Subcutaneous adipose tissue (tissue), 4 donors: ENCODE data around the gene ZBTB44. TPM values are rescaled to one million over a fixed set of nuclear protein-coding genes. Genes with fewer than 3 reads are reported as not detected.

Experiments used
- total RNA-seq, 4 donors: library from RNA; depleted of rRNA; stranded (reverse); fragments of >200 nt; gene quantifications; one replicate each; pipeline ENCODE4 v1.1.0, GENCODE V29; 2016
- TF ChIP-seq, protein P1 (sequence below): fragments of 450-650 bp; IDR thresholded peaks from one replicate; pipeline ENCODE4 v1.5.1; 2016; ENCODE audit warnings: low read depth, mild to moderate bottlenecking, control low read depth, antibody characterized with exemption, moderate library complexity

Gene ZBTB44
- total RNA-seq, 4 donors from 2014 or later: 64.3 to 87.6 (median 71.6) TPM

- TF ChIP-seq, protein P1, sequence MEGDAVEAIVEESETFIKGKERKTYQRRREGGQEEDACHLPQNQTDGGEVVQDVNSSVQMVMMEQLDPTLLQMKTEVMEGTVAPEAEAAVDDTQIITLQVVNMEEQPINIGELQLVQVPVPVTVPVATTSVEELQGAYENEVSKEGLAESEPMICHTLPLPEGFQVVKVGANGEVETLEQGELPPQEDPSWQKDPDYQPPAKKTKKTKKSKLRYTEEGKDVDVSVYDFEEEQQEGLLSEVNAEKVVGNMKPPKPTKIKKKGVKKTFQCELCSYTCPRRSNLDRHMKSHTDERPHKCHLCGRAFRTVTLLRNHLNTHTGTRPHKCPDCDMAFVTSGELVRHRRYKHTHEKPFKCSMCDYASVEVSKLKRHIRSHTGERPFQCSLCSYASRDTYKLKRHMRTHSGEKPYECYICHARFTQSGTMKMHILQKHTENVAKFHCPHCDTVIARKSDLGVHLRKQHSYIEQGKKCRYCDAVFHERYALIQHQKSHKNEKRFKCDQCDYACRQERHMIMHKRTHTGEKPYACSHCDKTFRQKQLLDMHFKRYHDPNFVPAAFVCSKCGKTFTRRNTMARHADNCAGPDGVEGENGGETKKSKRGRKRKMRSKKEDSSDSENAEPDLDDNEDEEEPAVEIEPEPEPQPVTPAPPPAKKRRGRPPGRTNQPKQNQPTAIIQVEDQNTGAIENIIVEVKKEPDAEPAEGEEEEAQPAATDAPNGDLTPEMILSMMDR: no peak
These were observed 116.4 kb downstream of the ZBTB44 start for GRCh38 chr11:130198292-130198691.

DNA sequence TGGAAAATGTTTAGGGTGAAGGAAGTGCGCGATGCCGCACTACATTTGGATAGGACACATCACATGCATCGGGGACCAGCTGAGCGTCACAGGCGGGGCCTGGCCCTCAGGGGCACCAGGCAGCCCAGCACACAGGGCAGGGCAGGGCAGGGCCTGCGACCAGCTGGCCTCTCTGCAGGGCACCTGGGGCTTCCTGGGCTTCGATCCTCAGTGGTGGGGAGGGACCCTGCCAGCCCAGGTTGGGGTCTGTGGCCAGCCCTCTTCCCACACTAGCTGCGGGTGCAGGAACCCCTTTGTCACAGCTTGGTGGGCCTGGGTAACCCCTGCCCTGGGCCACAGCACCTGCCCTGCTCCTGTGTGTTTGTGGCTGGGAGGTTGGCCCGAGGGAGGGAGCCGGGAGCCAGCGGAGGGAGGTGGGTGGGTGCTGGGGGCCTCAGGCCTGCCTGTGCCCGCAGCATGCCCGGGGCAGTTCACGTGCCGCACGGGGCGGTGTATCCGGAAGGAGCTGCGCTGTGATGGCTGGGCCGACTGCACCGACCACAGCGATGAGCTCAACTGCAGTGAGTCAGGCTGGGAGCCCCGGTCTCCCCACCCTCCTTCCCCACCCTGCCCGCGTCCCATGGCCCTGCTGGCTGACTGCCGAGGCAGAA, 117.2 kb downstream of the ZBTB44 start:
- TF ChIP-seq, protein P1: no peak

GRCh38 chr11:130194241-130195023, 120.3 kb downstream of the ZBTB44 start:
- TF ChIP-seq, protein P1: no peak

DNA sequence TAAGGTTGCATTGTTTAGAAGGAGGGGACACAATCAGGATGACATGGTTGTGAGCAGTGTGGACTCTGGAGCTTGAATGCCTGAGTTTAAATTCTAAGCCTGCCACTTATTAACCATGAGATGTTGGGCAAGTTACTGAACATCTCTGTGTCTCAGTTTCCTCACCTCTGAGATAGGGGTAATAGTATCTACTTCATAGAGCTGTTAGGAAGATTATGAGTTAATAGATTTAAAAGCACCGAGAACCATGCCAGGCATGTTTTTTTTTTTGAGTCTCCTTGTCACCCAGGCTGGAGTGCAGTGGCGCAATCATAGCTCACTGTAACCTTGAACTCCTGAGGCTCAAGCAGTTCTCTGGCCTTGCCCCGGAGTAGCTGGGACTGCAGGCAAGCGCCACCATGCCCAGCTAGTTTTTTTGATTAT, 121.9 kb downstream of the ZBTB44 start:
- TF ChIP-seq, protein P1: no peak

DNA sequence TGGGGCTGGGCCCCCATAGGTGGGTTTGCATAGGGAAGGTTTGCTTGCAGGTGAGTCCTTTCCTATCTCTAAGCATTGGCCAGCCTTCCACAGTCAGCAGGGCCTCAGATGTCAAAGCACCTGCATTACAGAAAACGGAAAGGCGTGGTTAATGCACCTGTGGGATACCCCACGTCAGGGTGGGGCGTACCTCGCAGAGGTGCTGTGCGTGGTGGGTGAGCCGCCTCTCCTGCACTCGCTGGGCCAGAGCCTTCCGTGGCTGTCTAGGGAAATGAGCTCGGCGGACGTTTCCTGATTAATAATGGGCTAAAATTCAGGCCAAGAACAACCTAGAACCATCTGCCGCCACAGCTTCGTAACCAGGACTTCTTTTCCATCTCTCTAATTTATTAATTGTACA, 122.8 kb downstream of the ZBTB44 start:
- TF ChIP-seq, protein P1: no peak

DNA sequence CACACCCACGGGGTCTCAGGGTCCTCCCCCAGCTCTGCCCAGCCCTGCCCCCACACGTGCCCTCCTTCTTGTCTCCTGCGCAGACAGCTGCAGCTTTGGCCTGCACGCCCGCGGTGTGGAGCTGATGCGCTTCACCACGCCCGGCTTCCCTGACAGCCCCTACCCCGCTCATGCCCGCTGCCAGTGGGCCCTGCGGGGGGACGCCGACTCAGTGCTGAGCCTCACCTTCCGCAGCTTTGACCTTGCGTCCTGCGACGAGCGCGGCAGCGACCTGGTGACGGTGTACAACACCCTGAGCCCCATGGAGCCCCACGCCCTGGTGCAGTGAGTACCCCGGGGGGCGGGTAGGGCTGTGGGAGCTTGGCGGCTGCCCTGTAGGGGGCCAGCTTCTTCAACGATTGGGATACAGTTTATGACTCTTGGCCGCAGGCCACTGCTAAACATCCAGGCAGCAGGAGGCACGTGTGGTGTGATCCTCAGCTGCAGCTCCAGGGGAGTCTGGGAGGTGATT, 124.3 kb downstream of the ZBTB44 start:
- TF ChIP-seq, protein P1: no peak

DNA sequence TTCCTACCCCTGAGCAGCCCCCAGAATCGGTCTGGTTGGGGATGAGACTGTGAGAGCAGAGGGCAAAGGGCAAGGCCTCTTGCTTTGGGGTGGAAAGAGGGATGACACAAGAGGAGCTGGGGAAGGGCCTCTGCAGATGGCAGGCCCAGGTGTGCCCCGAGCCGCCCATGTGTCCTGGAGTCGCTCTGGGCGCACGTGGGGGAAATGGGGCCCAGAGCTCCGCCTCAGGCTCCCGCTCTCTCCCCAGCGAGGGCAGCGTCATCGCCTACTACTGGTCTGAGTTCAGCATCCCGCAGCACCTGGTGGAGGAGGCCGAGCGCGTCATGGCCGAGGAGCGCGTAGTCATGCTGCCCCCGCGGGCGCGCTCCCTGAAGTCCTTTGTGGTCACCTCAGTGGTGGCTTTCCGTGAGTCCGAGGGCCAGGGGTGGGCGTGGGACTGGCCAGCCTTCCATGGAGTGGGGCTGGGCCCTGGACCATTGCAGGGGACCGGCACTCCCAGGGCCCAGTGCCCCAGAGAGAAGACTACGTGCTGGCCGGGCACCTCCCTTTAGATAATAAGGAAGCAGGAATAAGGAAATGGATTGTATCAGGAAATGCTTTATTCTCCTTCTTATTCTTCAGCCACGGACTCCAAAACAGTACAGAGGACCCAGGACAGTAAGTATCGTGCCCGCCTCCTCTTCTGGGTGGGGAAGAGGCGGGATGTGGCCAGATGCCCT, 125.1 kb downstream of the ZBTB44 start:
- TF ChIP-seq, protein P1: no peak
